ENCODE results near the gene ETV7.

ETV7 gene

DNA sequence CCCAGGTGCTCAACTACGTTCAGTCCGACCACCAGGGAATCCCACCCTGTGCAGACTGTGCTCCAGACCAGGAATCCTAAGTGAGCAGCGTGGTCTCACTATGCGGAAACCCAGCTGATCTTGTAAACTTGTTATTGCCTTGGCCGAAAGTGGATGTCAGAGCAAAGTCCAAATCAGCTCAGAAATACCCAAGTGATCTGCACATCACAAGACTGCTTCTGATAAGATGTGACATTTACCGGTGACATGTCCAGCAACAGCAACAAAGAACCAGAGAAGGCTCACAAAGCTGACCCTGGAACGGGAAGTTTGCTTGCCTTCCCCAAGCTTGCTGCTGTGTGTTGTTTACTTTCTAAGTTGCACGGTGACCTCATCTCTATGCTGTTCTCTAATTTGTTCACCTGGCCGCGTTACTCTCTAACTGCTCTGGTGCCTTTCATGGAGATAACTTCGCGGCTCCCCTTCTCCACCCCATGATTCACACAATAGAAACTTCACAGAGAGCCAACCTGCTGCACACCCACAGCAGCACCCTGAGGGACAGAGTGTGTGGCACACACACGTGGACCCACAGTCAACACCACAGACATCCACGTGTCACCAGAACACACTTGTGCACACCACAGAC is 52.5 kb downstream of the ETV7 start:
- Histone ChIP-seq H3K27ac (no peak overlapping the region), H3K4me3 (no peak overlapping the region), H3K9me3 (ENCODE audit: low read depth, low read length) (no peaks in the 10 kb centered on the region), H3K36me3 (ENCODE audit: insufficient read depth, low read length) (no peaks in the 10 kb centered on the region), H3K9ac (ENCODE audit: insufficient read length) (no peak overlapping the region)
- TF ChIP-seq FOXP2 (optimal IDR thresholded peaks at IDR 0.05; ENCODE audit: control extremely low read depth, extremely low read length, insufficient read depth) (no peak), EZH2 (IDR thresholded peaks at IDR 0.05) (no peak), POLR2AphosphoS5 (IDR thresholded peaks at IDR 0.05; ENCODE audit: borderline replicate concordance, low read depth, low read length) (no peak)
- DNase-seq (ENCODE audit: low read depth, low spot score), result no peak

DNA sequence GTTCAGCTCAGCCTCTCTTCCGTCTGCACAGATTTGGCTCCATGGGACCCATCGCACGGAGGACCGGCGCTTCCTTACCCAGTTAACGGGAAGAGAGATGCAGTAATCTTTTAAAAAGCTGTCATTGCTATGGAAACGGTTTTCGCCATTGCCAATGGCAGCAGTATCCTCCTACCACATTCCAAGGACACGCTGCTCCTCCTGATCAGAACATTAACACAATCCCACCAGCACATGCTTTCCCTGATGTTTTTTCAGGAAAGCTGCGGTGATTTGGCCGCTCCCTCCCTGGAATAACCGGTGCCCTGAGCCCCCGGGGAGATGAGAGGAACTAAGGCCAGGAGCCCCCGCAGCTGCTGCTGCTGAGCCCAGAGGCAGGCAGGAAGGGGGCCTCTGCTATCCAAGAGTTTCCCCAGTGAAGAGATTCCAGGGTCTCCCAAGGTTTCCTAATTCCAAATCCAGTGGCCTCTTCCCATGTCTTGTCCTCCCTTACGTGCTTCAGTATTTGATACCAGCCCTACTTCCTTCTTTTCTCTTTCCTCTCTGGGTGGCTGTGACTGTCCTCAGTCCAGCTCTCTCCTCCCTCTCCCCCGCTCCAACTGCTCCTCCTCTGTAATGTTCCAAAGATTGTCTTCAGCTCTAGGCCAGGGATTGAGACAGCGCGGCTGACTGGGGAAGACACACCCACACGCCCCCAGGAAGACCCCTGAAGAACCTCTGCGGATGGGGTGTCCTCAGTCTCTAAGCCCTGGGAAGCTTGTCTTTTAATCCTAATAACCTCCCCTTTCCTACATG is 53.3 kb downstream of the ETV7 start:
- TF ChIP-seq FOXP2 (optimal IDR thresholded peaks at IDR 0.05; ENCODE audit: control extremely low read depth, extremely low read length, insufficient read depth), result no peak
- no peak for TF ChIP-seq POLR2AphosphoS5 (IDR thresholded peaks at IDR 0.05; ENCODE audit: borderline replicate concordance, low read depth, low read length)
- TF ChIP-seq EZH2 (IDR thresholded peaks at IDR 0.05), result no peak
- H3K4me3 ChIP-seq, result no peak overlapping the region
- no peaks in the 10 kb centered on the region for H3K9me3 ChIP-seq (ENCODE audit: low read depth, low read length)
- no peak for DNase-seq (ENCODE audit: low read depth, low spot score)
- H3K36me3 ChIP-seq (ENCODE audit: insufficient read depth, low read length), result no peaks in the 10 kb centered on the region
- no peak overlapping the region for H3K27ac ChIP-seq
- H3K9ac ChIP-seq (ENCODE audit: insufficient read length), result no peak overlapping the region

DNA sequence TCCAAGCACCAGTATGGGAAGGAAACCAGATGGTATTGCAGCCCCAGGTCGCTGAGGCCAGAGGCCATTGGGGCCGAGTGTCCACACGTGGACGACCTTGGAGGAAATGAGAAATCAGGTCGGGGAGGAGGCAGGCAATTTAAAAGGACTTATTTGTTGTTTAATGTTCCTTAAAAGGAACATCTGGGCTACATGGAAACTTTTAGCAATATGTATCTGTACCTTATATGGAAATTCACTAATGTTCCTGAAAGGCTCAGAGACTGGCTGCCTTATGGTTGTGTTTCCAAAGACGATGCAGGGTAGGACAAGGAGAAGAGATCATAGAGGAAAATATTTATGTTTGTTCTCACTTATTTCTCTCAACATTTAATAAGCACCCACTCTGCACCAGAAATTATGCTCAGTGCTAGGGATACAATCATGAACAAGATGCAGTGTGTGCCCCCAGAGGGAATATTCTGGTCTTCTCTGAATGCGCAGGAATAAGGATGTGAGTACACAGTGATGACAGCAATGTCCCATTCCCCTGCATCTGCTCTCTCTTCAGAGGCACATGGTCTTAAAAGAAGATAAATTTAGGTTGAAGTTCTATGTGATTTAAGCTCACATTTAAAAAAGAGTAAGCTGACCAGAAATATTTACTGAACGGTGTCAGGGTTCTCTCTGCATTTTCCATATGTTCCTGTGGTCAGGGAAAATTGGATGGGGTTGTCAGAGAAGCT is 54.1 kb downstream of the ETV7 start:
- Histone ChIP-seq H3K9ac (ENCODE audit: insufficient read length) (no peak overlapping the region), H3K27ac (no peak overlapping the region), H3K9me3 (ENCODE audit: low read depth, low read length) (no peaks in the 10 kb centered on the region), H3K36me3 (ENCODE audit: insufficient read depth, low read length) (no peaks in the 10 kb centered on the region), H3K4me3 (no peak overlapping the region)
- DNase-seq (ENCODE audit: low read depth, low spot score), result no peak
- TF ChIP-seq FOXP2 (optimal IDR thresholded peaks at IDR 0.05; ENCODE audit: control extremely low read depth, extremely low read length, insufficient read depth) (no peak), POLR2AphosphoS5 (IDR thresholded peaks at IDR 0.05; ENCODE audit: borderline replicate concordance, low read depth, low read length) (no peak), EZH2 (IDR thresholded peaks at IDR 0.05) (no peak)

DNA sequence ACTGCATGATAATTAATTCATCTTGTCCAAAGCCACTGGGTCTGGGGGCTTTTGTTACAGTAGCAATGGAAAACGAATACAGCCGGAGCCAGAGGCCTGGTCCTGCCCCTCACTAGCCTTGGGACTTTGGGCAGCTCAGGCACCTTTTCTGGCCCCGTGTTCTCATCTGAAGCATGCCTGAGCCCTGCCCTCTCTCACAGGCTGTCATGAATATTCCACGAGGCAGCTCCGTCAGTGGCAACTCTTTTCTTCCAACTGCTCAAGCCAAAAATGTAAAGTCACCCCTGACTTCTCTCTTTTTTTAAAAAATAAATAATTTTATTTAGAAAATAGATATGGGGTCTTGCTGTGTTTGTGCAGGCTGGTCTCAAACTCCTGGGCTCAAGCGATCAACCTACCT is 56.1 kb downstream of the ETV7 start:
- no peak overlapping the region for H3K27ac ChIP-seq
- no peaks in the 10 kb centered on the region for H3K9me3 ChIP-seq (ENCODE audit: low read depth, low read length)
- H3K4me3 ChIP-seq, result no peak overlapping the region
- no peak for TF ChIP-seq EZH2 (IDR thresholded peaks at IDR 0.05)
- no peak for TF ChIP-seq FOXP2 (optimal IDR thresholded peaks at IDR 0.05; ENCODE audit: control extremely low read depth, extremely low read length, insufficient read depth)
- TF ChIP-seq POLR2AphosphoS5 (IDR thresholded peaks at IDR 0.05; ENCODE audit: borderline replicate concordance, low read depth, low read length), result no peak
- H3K36me3 ChIP-seq (ENCODE audit: insufficient read depth, low read length), result no peaks in the 10 kb centered on the region
- no peak for DNase-seq (ENCODE audit: low read depth, low spot score)
- no peak overlapping the region for H3K9ac ChIP-seq (ENCODE audit: insufficient read length)

DNA sequence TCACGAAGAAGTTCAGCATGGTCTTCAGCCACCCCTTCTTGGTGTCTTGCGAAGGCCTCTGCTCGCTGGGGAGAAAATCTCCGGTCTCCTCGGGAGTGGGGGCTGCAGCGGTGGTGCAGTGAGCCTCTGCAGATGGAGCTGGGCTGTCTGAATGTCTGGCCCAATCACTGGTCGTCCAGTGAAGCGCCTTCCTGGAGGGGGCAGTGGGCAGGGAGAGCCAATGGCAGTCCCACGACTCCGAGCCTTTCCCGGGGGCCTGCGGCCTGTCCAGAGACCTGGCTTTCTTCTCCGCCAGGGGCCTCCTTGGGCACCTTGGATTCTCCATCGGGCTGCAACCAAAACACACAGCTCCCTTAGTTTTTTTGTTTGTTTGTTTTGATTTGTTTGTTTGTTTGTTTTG is 57.1 kb downstream of the ETV7 start:
- TF ChIP-seq FOXP2 (optimal IDR thresholded peaks at IDR 0.05; ENCODE audit: control extremely low read depth, extremely low read length, insufficient read depth) (no peak), EZH2 (IDR thresholded peaks at IDR 0.05) (no peak), POLR2AphosphoS5 (IDR thresholded peaks at IDR 0.05; ENCODE audit: borderline replicate concordance, low read depth, low read length) (no peak)
- Histone ChIP-seq H3K4me3 (no peak overlapping the region), H3K9me3 (ENCODE audit: low read depth, low read length) (no peaks in the 10 kb centered on the region), H3K27ac (no peak overlapping the region), H3K36me3 (ENCODE audit: insufficient read depth, low read length) (no peaks in the 10 kb centered on the region), H3K9ac (ENCODE audit: insufficient read length) (no peak overlapping the region)
- DNase-seq (ENCODE audit: low read depth, low spot score), result no peak

DNA sequence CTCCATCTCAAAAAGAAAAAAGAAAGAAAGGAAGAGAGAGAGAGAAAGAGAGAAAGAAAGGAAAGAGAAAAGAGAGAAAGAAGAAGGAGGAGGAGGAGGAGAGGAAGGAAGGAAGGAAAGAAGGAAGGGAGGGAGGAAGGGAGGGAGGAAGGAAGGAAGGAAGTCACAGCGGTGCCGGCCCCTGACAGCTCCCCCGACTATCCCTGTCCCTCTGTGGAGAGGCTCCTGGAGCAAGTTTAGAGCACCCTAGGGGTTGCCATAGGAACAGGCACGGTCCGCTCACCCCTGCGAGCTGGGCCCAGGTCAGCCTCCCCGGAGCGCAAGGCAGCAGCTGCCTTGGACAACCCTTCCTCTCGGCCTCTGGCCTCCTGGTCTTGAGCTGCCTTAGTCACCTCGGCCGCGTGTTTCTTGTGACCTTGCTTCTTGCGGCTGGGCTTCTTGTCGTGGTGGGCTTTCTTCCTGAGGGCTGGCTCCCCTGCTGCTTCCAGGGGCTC is 57.6 kb downstream of the ETV7 start:
- Histone ChIP-seq H3K27ac (no peak overlapping the region), H3K9ac (ENCODE audit: insufficient read length) (no peak overlapping the region), H3K4me3 (no peak overlapping the region), H3K36me3 (ENCODE audit: insufficient read depth, low read length) (no peaks in the 10 kb centered on the region), H3K9me3 (ENCODE audit: low read depth, low read length) (no peaks in the 10 kb centered on the region)
- TF ChIP-seq EZH2 (IDR thresholded peaks at IDR 0.05) (no peak), FOXP2 (optimal IDR thresholded peaks at IDR 0.05; ENCODE audit: control extremely low read depth, extremely low read length, insufficient read depth) (no peak), POLR2AphosphoS5 (IDR thresholded peaks at IDR 0.05; ENCODE audit: borderline replicate concordance, low read depth, low read length) (no peak)
- DNase-seq (ENCODE audit: low read depth, low spot score), result no peak

DNA sequence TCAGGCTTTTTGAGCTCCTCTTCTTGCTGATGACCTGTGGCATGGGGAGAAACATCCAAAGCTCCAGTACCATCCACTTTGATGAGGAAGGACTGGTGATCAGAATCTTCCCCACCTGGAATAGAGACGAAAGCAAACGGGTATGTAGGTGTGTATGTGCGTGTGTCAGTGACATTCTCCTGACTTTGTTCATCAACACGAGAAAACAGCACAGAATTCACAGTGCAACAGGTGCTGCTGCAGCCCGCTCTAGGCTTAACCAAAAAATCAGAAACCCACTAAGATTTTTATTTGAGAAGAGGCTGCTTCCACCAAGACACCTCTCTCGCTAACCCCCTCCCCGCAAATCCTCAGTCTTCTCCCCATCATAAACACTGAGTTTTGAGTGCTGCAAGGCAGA is 58.9 kb downstream of the ETV7 start:
- H3K27ac ChIP-seq, result no peak overlapping the region
- H3K9ac ChIP-seq (ENCODE audit: insufficient read length), result no peak overlapping the region
- no peak overlapping the region for H3K4me3 ChIP-seq
- TF ChIP-seq EZH2 (IDR thresholded peaks at IDR 0.05) (no peak), POLR2AphosphoS5 (IDR thresholded peaks at IDR 0.05; ENCODE audit: borderline replicate concordance, low read depth, low read length) (no peak), FOXP2 (optimal IDR thresholded peaks at IDR 0.05; ENCODE audit: control extremely low read depth, extremely low read length, insufficient read depth) (no peak)
- no peaks in the 10 kb centered on the region for H3K36me3 ChIP-seq (ENCODE audit: insufficient read depth, low read length)
- no peak for DNase-seq (ENCODE audit: low read depth, low spot score)
- H3K9me3 ChIP-seq (ENCODE audit: low read depth, low read length), result no peaks in the 10 kb centered on the region

DNA sequence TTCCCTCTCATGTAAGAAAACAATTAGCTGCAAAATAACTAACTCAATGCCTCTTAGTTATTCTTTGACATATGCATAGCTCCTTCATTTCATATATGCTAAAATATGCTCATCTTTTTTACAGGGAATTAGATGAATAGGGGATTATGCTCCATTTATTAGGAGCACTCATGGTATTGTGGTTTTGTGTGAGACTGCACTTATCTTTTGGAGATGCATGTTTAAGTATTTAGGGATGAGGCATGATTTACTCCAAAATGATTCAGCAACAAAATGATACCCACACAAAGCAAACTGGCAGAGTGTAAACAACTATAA is 59.6 kb downstream of the ETV7 start:
- TF ChIP-seq FOXP2 (optimal IDR thresholded peaks at IDR 0.05; ENCODE audit: control extremely low read depth, extremely low read length, insufficient read depth), result no peak
- TF ChIP-seq EZH2 (IDR thresholded peaks at IDR 0.05), result no peak
- TF ChIP-seq POLR2AphosphoS5 (IDR thresholded peaks at IDR 0.05; ENCODE audit: borderline replicate concordance, low read depth, low read length), result no peak
- Histone ChIP-seq H3K9ac (ENCODE audit: insufficient read length) (no peak overlapping the region), H3K36me3 (ENCODE audit: insufficient read depth, low read length) (no peaks in the 10 kb centered on the region), H3K9me3 (ENCODE audit: low read depth, low read length) (no peaks in the 10 kb centered on the region), H3K27ac (no peak overlapping the region), H3K4me3 (no peak overlapping the region)
- DNase-seq (ENCODE audit: low read depth, low spot score), result no peak

Data from SK-N-MC (cell line).